Activated naive CD8-positive, alpha-beta T cell treated with anti-CD3 and anti-CD28 coated beads, Interleukin-2, amount 10 ng/mL, durations not matched to agents 7 days and 5 days (primary cell): ENCODE data around the gene MAFG. TPM values are rescaled to one million over a fixed set of nuclear protein-coding genes. Genes with fewer than 3 reads are reported as not detected.
"Not testable (repeated sequence)": the region's sequence is repeated elsewhere in the genome, so short reads cannot be mapped to it uniquely, and the experiment has no call there.

Source experiments
- ATAC-seq: fragments of 150-1000 bp; cut with Tn5 transposase; one replicate; pipeline ENCODE4 v1.10.0; 2021; ENCODE audit warnings: low read depth, moderate library complexity
- POLR2A ChIA-PET: fragments of 350-600 bp; sonication (Branson Sonifier 250); formaldehyde crosslinking; loops from one replicate; lab custom pipeline; 2021; ENCODE audit warnings: antibody characterized with exemption; lab: Charles Lee
- DNase-seq: peaks from one replicate; pipeline ENCODE4 v3.0.0; 2021
- H3K27ac Mint-ChIP-seq: one replicate; pipeline ENCODE4 v1.8.0; 2022; ENCODE audit warnings: mild to moderate bottlenecking, mixed read lengths
- H3K27me3 Mint-ChIP-seq: one replicate; pipeline ENCODE4 v1.8.0; 2022; ENCODE audit warnings: mild to moderate bottlenecking, moderate library complexity, mixed read lengths
- H3K36me3 Mint-ChIP-seq: one replicate; pipeline ENCODE4 v1.8.0; 2021; ENCODE audit warnings: mild to moderate bottlenecking, mixed read lengths
- H3K4me1 Mint-ChIP-seq: one replicate; pipeline ENCODE4 v1.8.0; 2021; ENCODE audit warnings: mixed read lengths
- H3K4me3 Mint-ChIP-seq: one replicate; pipeline ENCODE4 v1.8.0; 2022; ENCODE audit warnings: mild to moderate bottlenecking, moderate library complexity, mixed read lengths
- H3K9me3 Mint-ChIP-seq: one replicate; pipeline ENCODE4 v1.8.0; 2021; ENCODE audit warnings: mixed read lengths
- total RNA-seq, 2 experiments: library from RNA; stranded (reverse); gene quantifications; one replicate each; pipeline ENCODE4 v1.2.3, GENCODE V29; 2021

MAFG gene
- total RNA-seq, 2 experiments from 2014 or later: 18.3 to 20.4 TPM

DNA sequence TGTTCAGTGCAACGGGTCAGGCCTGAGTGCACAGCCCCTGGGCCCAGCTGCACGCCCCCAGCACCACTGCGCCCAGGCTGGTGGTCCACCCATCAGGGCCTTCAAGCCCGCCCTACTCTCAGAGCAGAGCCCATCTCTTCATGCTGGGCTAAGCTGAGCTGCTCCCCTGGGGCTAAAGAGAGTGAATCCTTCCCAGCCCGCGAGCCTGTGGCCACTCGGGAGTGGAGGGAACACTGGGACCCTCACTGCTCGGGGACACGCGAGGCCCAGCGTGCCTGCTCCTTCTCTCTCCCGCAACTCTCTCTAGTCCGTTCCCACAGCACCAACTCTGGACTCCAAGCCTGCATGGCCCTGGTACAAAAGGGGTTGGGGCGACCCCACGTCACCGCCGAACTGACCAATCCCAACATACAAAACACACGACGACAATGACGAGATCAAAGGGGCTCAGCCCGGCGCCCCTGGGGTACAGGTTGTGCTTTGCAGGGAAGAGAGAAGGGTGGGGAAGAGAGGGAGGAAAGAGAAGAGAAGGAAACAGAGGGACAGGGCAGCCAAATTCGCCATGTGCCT is 5.5 kb downstream of the MAFG start:
- H3K27ac Mint-ChIP-seq: peak overlapping the region; percentile 34
- POLR2A ChIA-PET: no interaction called here
- H3K4me1 Mint-ChIP-seq: peaks cover 23% of the 10 kb centered on the region
- peaks cover 2% of the 10 kb centered on the region for H3K36me3 Mint-ChIP-seq
- no peaks in the 10 kb centered on the region for H3K27me3 Mint-ChIP-seq
- ATAC-seq (no peak), DNase-seq (no peak)
- no peak overlapping the region for H3K4me3 Mint-ChIP-seq
- no peaks in the 10 kb centered on the region for H3K9me3 Mint-ChIP-seq

DNA sequence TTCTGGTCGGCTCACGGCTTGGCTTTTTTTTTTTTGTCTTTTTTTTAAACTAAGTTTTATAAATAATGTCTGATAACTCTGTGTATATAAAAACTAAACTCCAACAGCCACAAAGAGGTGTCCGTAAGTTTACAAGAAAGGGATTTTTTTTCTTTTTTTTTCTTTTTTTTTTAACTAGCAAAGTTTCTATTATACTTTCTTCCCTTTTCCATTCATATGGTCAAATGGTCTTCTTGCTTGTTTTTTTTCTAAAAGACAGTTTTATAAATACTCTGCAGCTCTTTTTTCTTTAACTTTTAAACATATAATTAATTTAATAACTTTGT is 6.0 kb downstream of the MAFG start:
- Mint-ChIP-seq H3K27ac (no peak overlapping the region), H3K27me3 (no peaks in the 10 kb centered on the region), H3K4me1 (peaks cover 26% of the 10 kb centered on the region), H3K4me3 (no peak overlapping the region), H3K9me3 (no peaks in the 10 kb centered on the region), H3K36me3 (peaks cover 4% of the 10 kb centered on the region)
- ATAC-seq (no peak), DNase-seq (no peak)
- POLR2A ChIA-PET: no interaction called here

DNA sequence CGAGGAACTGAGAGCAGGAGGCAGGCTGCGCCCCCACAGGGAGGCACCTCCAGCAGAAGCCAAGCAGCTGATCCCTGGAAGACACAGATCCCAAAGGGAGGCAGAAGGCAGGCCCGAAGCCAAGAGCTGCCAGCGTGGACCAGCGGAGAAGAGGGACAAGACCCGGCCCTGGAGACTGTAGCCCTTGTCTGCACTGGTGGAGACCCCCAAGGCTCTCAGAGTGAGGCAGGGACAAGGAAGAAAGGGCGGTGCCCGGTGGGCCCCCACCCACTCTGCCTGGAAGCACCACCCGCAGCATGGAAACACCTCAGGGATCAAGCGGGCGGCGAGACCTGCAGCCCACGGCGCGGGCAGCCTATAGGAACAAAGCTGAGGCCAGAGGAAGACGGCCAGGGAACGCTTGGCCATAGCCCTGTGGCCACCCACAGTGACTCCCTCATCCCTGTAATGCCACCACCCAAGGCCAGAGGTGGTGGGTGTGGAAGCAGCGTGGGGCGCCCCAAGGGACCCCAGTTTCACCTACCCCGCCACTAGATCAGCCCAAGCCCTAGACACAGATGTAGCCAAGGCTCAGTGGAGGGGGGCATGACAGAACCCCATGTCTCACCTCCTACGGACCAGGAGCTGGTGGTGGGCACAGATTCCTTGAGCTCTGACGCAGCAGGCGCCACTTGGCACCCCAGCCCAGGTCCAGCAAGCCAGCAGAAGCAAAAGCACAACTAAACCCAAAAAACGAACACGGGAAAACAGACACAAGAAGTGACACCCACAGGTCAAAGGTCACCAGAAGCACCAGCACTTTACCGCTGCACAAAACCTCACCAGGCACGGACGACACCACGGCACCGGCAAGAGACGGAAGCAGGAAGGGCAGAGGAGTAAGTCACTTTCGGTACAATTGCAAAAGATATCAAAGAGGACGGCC is 6.7 kb downstream of the MAFG start:
- Mint-ChIP-seq H3K27me3 (no peaks in the 10 kb centered on the region), H3K4me3 (no peak overlapping the region), H3K36me3 (peaks cover 4% of the 10 kb centered on the region), H3K4me1 (peaks cover 21% of the 10 kb centered on the region), H3K27ac (no peak overlapping the region), H3K9me3 (no peaks in the 10 kb centered on the region)
- POLR2A ChIA-PET: no interaction called here
- DNase-seq (no peak), ATAC-seq (no peak)

DNA sequence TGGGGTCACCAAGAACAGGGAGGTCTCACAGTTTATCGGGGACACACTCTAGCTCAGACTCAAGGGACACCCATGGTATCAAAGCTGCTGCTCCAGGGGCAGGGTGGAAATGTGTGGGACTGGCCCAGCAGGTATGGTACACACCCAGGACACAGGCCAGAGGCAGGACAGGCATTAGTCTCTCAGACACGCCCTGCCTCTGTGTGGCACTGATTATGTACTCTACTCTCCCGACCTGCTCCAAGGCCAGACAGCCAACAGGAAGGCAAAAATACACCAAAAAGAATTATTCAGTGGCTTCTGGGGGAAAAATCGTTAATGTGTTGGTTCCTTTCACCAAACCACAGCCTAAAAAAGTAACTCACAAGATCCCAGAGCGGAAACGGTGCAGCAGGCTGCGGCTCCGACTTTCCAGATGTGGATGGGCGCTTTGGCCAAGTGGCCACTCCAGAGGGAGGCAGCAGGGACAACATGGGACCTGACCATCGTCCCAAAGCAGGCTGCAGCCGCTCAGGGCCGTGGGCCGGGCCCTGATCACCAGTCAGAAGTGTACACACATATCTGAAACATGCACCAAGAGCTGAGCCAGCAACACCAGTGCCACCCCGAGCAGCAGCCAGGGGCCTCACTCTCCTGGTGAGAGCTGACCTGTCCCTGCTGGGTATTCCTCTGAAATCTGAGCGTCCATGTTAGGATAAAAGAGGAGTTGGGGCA is 8.5 kb downstream of the MAFG start:
- POLR2A ChIA-PET: no interaction called here
- H3K9me3 Mint-ChIP-seq: no peaks in the 10 kb centered on the region
- peak overlapping the region; percentile 43 for H3K27ac Mint-ChIP-seq
- H3K36me3 Mint-ChIP-seq: peaks cover 4% of the 10 kb centered on the region
- H3K4me1 Mint-ChIP-seq: peaks cover 17% of the 10 kb centered on the region
- no peak for DNase-seq
- no peak for ATAC-seq
- H3K27me3 Mint-ChIP-seq: no peaks in the 10 kb centered on the region
- H3K4me3 Mint-ChIP-seq: no peak overlapping the region

DNA sequence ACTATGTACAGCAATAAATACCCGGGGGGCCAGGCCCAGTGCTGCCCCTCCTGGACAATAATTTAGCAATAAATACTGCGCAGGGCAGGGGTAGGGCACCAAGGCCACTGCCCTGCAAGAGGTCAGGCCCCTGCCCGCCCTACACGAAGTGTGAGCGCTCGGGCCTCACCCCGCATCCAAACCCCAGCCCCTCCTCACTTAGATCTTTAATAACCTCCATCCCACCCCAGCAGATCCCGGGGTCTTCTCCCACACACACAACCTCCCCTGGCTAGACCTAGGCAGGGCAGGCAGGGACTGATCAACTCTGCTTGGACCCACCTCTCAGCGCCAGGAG is 9.2 kb downstream of the MAFG start:
- H3K9me3 Mint-ChIP-seq, POLR2A ChIA-PET, H3K27me3 Mint-ChIP-seq, DNase-seq, H3K36me3 Mint-ChIP-seq: not testable (repeated sequence)
- H3K27ac Mint-ChIP-seq: peak overlapping the region; percentile 86
- H3K4me1 Mint-ChIP-seq: peaks cover 17% of the 10 kb centered on the region
- ATAC-seq: peak; percentile 13
- peak overlapping the region; percentile 91 for H3K4me3 Mint-ChIP-seq

DNA sequence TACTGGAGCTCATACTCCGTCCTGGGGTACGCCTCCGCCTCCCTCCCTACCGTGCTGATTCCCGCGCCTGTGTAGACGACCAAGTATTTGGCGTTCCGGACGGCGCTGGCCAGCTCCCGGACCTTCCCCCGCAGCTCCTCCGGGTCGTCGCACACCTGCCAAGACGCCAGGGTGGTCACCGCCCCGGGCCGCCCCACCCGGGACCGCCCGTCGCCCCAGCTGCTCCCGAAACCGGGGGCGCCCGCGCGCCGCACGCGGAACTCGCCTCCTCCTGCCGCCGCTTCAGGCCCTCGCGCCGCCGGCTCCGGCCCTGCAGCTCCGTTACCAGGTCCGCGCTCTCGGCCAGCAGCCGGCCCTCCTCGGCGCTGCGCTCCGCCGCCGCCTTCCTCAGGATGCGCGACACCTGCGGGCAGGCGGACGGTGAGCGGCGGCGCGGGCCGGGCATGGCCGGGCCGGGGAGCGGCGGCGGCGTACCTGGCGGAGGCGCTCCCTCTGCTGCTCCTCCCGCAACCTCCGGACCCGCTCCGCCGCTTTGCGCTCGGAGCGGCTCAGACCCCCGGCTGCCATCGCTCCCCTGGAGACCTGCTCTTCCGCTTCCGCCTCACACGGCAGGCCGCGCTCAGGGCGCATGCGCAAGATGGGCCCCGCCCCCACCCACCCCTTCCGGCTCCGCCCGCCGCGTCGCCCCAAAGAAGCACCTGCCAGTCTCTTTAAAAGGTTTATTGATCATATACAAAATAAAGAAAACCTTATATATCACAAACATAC is 9.8 kb downstream of the MAFG start, which contains the start of gene SIRT7:
SIRT7 (minus strand) TSS at position 612 of the 768 bp plus-strand sequence; CDS start at position 567, 45 bp downstream.
- no peaks in the 10 kb centered on the region for H3K27me3 Mint-ChIP-seq

DNA sequence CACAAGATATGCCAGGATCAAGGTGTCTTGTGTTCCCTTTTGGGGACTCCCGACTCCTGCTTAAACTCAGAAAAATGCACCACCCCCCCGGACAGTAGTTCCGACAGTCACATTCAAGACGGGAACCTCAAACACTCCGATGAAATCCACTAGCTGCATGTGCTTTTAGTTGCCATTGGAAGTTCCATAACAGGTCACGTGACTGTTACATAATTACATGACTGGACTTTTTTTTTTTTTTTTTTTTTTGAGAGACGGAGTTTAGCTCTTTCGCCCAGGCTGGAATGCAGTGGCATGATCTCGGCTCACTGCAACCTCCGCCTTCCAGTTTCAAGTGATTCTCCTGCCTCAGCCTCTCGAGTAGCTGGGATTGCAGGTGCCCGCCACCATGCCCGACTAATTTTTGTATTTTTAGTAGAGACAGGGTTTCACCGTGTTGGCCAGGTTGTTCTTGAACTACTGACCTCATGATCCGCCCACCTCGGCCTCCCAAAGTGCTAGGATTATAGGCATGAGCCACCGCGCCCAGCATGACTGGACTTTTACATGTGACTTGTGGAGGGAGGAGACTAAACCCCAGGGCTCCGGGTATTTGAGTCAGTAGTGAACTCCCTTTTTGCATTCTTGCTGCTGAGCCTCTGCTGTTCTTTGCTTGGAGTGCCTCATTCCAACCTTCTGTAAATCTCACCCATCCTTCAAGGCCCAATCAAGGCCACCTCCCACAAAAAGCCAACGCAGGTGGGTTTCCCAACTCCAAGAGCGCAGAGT is 11.1 kb downstream of the MAFG start:
- peak overlapping the region; percentile 89 for H3K4me3 Mint-ChIP-seq
- H3K27ac Mint-ChIP-seq: peak overlapping the region; percentile 8
- H3K27me3 Mint-ChIP-seq: no peaks in the 10 kb centered on the region
- no peaks in the 10 kb centered on the region for H3K9me3 Mint-ChIP-seq
- H3K4me1 Mint-ChIP-seq: peaks cover 20% of the 10 kb centered on the region
- ATAC-seq: no peak
- peaks cover 9% of the 10 kb centered on the region for H3K36me3 Mint-ChIP-seq
- POLR2A ChIA-PET: interaction anchor here (0.6 to 1.5 kb wide), 5 partner anchors 11 to 90 kb away, joined by 3 to 20 read pairs (median 6); partner anchors contain the start of genes ALYREF, ANAPC11 and MAFG
- DNase-seq: no peak

More for the DNA sequence above, 9.8 kb downstream of the MAFG start, which contains the start of gene SIRT7:
- Mint-ChIP-seq H3K36me3 (peaks cover 9% of the 10 kb centered on the region), H3K4me1 (peaks cover 17% of the 10 kb centered on the region), H3K9me3 (no peaks in the 10 kb centered on the region), H3K4me3 (peak within 1 kb of the TSS; percentile 91), H3K27ac (peak within 1 kb of the TSS; percentile 86)
- ATAC-seq: peak; percentile 84
- peak; percentile 87 for DNase-seq
- POLR2A ChIA-PET: interaction anchor here (0.8 to 1.5 kb wide), 6 partner anchors 10 to 47 kb away, joined by 3 to 20 read pairs (median 6); partner anchors contain the start of genes ALYREF, ANAPC11, ARHGDIA and MAFG

DNA sequence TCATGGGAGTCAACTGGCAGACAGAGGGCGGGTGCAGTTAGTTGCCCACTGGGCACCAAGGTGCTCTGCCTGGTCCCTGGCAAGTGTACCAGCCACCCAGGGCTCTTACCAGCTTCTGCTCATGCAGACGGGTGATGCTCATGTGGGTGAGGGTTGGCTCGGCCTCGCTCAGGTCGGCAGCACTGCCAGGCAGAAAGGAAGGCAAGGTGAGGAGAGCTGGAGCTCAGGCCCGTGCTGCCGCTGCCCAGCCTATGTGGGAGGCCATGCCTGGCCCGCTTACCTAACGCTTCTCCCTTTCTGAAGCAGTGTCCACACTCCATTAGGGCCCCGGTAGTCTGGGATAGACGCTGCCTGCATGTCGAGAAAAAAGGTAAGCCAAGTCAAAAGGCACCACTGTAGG is 12.2 kb downstream of the MAFG start:
- Mint-ChIP-seq H3K27ac (no peak overlapping the region), H3K9me3 (no peaks in the 10 kb centered on the region), H3K36me3 (peaks cover 9% of the 10 kb centered on the region), H3K27me3 (no peaks in the 10 kb centered on the region), H3K4me3 (no peak overlapping the region), H3K4me1 (peaks cover 20% of the 10 kb centered on the region)
- POLR2A ChIA-PET: no interaction called here
- DNase-seq (no peak), ATAC-seq (no peak)

DNA sequence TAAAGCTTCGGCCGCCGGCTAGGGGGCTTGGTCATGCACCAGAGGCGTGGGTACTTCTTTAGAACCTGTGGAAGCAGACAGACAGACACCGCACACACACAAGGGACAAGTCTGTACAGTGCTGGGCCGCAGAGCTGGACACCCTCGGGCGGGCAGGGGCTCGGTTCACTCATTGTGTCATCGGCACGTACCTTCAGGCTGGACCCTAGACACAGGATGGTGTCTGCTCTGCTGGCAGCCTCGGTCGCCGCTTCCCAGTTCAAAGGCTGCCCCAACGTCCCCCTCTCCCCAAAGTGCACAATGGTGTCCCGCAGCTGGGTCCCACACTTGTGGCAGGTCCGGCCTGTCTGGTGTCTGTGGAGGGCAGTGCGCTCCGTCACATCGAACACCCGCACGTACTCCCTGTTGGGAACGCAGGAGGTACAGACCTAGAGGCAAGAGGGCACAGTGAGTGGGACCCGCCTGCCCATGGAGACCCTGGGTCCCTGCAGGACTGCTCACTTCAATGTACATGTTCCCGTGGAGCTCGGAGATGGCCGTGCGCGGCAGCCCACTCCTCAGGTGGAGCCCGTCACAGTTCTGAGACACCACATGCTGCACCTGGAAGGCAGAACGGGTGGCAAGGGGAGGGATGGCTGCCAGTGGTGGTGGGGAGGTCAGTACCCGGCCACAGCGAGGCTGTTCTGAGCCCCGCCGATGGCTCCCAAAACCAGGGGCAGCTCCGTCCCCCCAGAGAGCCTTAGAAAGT is 13.3 kb downstream of the MAFG start:
- DNase-seq (no peak), ATAC-seq (no peak)
- H3K36me3 Mint-ChIP-seq: peaks cover 9% of the 10 kb centered on the region
- H3K27me3 Mint-ChIP-seq: no peaks in the 10 kb centered on the region
- H3K9me3 Mint-ChIP-seq: no peaks in the 10 kb centered on the region
- H3K4me3 Mint-ChIP-seq: no peak overlapping the region
- H3K4me1 Mint-ChIP-seq: peaks cover 22% of the 10 kb centered on the region
- no peak overlapping the region for H3K27ac Mint-ChIP-seq
- POLR2A ChIA-PET: interaction anchor here (0.8 kb wide), 1 partner anchor 13 kb away, joined by 4 read pairs; the partner anchor contains the start of gene MAFG

DNA sequence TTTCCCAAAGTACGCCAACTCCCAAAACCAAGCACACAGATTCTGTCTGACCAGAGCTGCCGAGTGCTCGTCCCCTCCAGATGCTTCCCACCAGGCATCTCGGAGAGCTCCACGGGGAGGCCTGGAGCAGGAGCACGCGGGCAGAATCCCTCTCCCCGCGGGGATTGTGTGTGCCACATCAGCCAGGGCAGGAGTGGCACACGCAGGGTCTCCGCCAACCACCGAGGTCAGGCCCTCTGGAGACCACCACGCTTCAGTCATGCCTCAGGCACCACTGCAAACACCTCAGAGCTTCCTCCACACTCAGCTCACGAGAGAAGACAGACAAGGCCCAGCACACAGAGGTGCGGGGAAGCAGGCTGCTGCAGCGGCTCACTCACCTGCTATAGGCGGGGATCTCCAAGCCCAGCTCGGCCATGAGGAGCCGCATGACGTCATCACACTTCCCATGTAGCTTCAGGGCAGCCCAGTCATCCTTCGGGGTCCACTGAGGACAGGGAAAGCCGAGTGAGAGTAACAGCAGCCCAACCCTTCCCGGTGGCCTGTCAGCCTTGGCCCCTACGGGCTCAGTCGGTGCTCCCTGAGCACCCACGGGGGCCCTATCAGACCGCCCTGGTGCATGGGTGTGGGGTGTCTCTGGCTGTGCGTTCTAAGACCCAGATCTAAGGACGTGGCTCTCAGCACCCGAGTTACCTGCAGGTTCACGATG is 14.0 kb downstream of the MAFG start:
- H3K27me3 Mint-ChIP-seq: no peaks in the 10 kb centered on the region
- no peak for ATAC-seq
- H3K9me3 Mint-ChIP-seq: no peaks in the 10 kb centered on the region
- no peak for DNase-seq
- peaks cover 21% of the 10 kb centered on the region for H3K4me1 Mint-ChIP-seq
- peaks cover 9% of the 10 kb centered on the region for H3K36me3 Mint-ChIP-seq
- POLR2A ChIA-PET: interaction anchor here (0.6 to 1.1 kb wide), 4 partner anchors 11 to 79 kb away, joined by 3 to 5 read pairs (median 4); partner anchors contain the start of genes MAFG and PPP1R27
- no peak overlapping the region for H3K27ac Mint-ChIP-seq
- H3K4me3 Mint-ChIP-seq: no peak overlapping the region
